HepG2 (cell line): ENCODE results near the gene PAK6. TPM values are rescaled to one million over a fixed set of nuclear protein-coding genes. Genes with fewer than 3 reads are reported as not detected.

Source experiments
- ATAC-seq: fragments of 200-7000 bp; cut with Tn5 transposase; 3 replicates; pipeline ENCODE4 v1.9.1; 2020; ENCODE audit warnings: mild to moderate bottlenecking, moderate library complexity
- BruUV-seq: library from RNA; stranded (reverse); fragments of 400-500 nt; replicated peaks from 2 replicates; lab custom pipeline; 2021; lab: Mats Ljungman, UMichigan
- CTCF ChIA-PET: fragments of 300-600 bp; formaldehyde crosslinking; extraction: SDS; loops from one replicate; lab custom pipeline; 2021; ENCODE audit warnings: low total read pairs, inconsistent platforms, low intra/inter-chr PET ratio; lab: Yijun Ruan, JAX
- POLR2A ChIA-PET: fragments of 350-600 bp; sonication (Branson Sonifier 250); formaldehyde crosslinking; loops from one replicate; lab custom pipeline; 2020; ENCODE audit warnings: antibody characterized with exemption, inconsistent platforms; lab: Yijun Ruan, JAX
- DNase-seq: peaks from one replicate; pipeline ENCODE4 v3.0.0-alpha.2; 2015; ENCODE audit warnings: low spot score
- FAIRE-seq: peaks from 3 replicates; lab custom pipeline; 2011; peaks lifted over from hg19 to GRCh38; lab: Jason Lieb, UNC
- H2AFZ ChIP-seq: one replicate; pipeline ENCODE4 v1.6.1; 2011; ENCODE audit warnings: low read length, inconsistent platforms
- H3K27ac ChIP-seq: fragments of 300-600 bp; 3 replicates; pipeline ENCODE4 v1.8.0; 2011; ENCODE audit warnings: mixed run types, mild to moderate bottlenecking, mixed read lengths, low read length, inconsistent platforms; ENCODE audit not compliant: insufficient read depth; ENCODE audit errors: extremely low read length
- H3K27me3 ChIP-seq, 2 experiments: fragments of 200-600 bp in 1 of 2; 2 replicates in 1 of 2; 3 replicates in 1 of 2; pipeline versions ENCODE4 v1.6.0 to v1.8.0; 2011; ENCODE audit warnings: low read length in 2 of 2, mild to moderate bottlenecking in 2 of 2, moderate library complexity in 2 of 2, inconsistent platforms in 1 of 2; ENCODE audit not compliant: insufficient read depth in 2 of 2, control insufficient read depth in 1 of 2
- H3K36me3 ChIP-seq, 2 experiments: fragments of 200-600 bp in 1 of 2; replicated peaks in 1 of 2; 2 replicates in 1 of 2; 3 replicates in 1 of 2; pipeline versions ENCODE4 v1.5.1 to v1.8.0; 2011; ENCODE audit warnings: low read length in 2 of 2, inconsistent platforms in 1 of 2; ENCODE audit not compliant: insufficient read depth in 2 of 2, control insufficient read depth in 1 of 2
- H3K4me1 ChIP-seq: 2 replicates; pipeline ENCODE4 v1.5.1; 2012; ENCODE audit warnings: low read length, inconsistent platforms; ENCODE audit not compliant: insufficient read depth
- H3K4me2 ChIP-seq: 2 replicates; pipeline ENCODE4 v1.6.0; 2011; ENCODE audit warnings: low read depth, low read length, inconsistent platforms
- H3K4me3 ChIP-seq, 3 experiments: fragments of 200-600 bp in 1 of 3; sonication (generic), shearing (Covaris generic) in 1 of 3; replicated peaks in 1 of 3; 2 replicates each; pipeline ENCODE4 v1.5.1; 2011 to 2016; ENCODE audit warnings: low read length in 3 of 3, inconsistent platforms in 2 of 3, low read depth in 2 of 3, mild to moderate bottlenecking in 2 of 3, control low read depth in 1 of 3, mixed read lengths in 1 of 3; ENCODE audit not compliant: insufficient read depth in 1 of 3
- H3K79me2 ChIP-seq: one replicate; pipeline ENCODE4 v1.6.1; 2011; ENCODE audit warnings: low read length, inconsistent platforms; ENCODE audit not compliant: insufficient read depth
- H3K9ac ChIP-seq: 2 replicates; pipeline ENCODE4 v1.6.0; 2011; ENCODE audit warnings: mild to moderate bottlenecking, low read depth, low read length, inconsistent platforms; ENCODE audit not compliant: insufficient read depth
- H3K9me3 ChIP-seq: 2 replicates; pipeline ENCODE4 v1.5.1; 2012; ENCODE audit warnings: mild to moderate bottlenecking, low read length
- H4K20me1 ChIP-seq: 2 replicates; pipeline ENCODE4 v1.6.0; 2011; ENCODE audit warnings: inconsistent platforms, mild to moderate bottlenecking, low read length, moderate library complexity; ENCODE audit not compliant: insufficient read depth
- ATF2 ChIP-seq: sonication (generic); formaldehyde crosslinking; IDR thresholded peaks from 2 replicates; pipeline ENCODE4 v1.4.0; 2020; ENCODE audit warnings: missing genetic modification reagents
- CBFB ChIP-seq: sonication (generic); formaldehyde crosslinking; IDR thresholded peaks from 2 replicates; pipeline ENCODE4 v1.4.0; 2020; ENCODE audit warnings: missing genetic modification reagents
- DNMT1 ChIP-seq: sonication (generic); formaldehyde crosslinking; IDR thresholded peaks from 2 replicates; pipeline ENCODE4 v1.5.1; 2020; ENCODE audit warnings: mild to moderate bottlenecking, missing genetic modification reagents
- ESRRA ChIP-seq: sonication (generic); formaldehyde crosslinking; IDR thresholded peaks from 2 replicates; pipeline ENCODE4 v1.5.1; 2020; ENCODE audit warnings: mild to moderate bottlenecking, low read depth, missing genetic modification reagents
- FOSL2 ChIP-seq: sonication (generic); formaldehyde crosslinking; IDR thresholded peaks from 2 replicates; pipeline ENCODE4 v1.4.0; 2020; ENCODE audit warnings: missing genetic modification reagents
- HNF1A ChIP-seq, 2 experiments: sonication (generic) in 1 of 2; formaldehyde crosslinking in 1 of 2; IDR thresholded peaks; 2 replicates each; pipeline versions ENCODE4 v1.4.0 to v1.6.1; 2016 to 2020; ENCODE audit warnings: borderline replicate concordance in 1 of 2, low read depth in 1 of 2, mild to moderate bottlenecking in 1 of 2, missing genetic modification reagents in 1 of 2
- IKZF1 ChIP-seq: fragments of 450-650 bp; IDR thresholded peaks from 2 replicates; pipeline ENCODE4 v1.7.1; 2016
- MBNL3 ChIP-seq: fragments of 250-450 bp; sonication (Bioruptor Pico); conservative IDR thresholded peaks from 2 replicates; pipeline ENCODE4 v1.8.0; 2022; ENCODE audit warnings: mild to moderate bottlenecking, inconsistent platforms
- MXD4 ChIP-seq: IDR thresholded peaks from 2 replicates; pipeline ENCODE4 v1.6.1; 2016; ENCODE audit warnings: mild to moderate bottlenecking, missing biosample characterization, missing genetic modification reagents
- NCOA2 ChIP-seq: sonication (generic); formaldehyde crosslinking; IDR thresholded peaks from 2 replicates; pipeline ENCODE4 v1.8.0; 2022; ENCODE audit warnings: inconsistent platforms
- SAFB2 ChIP-seq: sonication (generic); formaldehyde crosslinking; IDR thresholded peaks from 2 replicates; pipeline ENCODE4 v1.5.1; 2020; ENCODE audit warnings: missing genetic modification reagents, low read depth, mild to moderate bottlenecking, borderline replicate concordance
- SALL2 ChIP-seq: sonication (generic); formaldehyde crosslinking; IDR thresholded peaks from 2 replicates; pipeline ENCODE4 v1.8.1; 2023; ENCODE audit warnings: mild to moderate bottlenecking, missing genetic modification reagents, inconsistent platforms
- SNAPC2 ChIP-seq: sonication (generic); formaldehyde crosslinking; IDR thresholded peaks from 2 replicates; pipeline ENCODE4 v1.8.1; 2022; ENCODE audit warnings: mild to moderate bottlenecking, missing genetic modification reagents
- ZBTB42 ChIP-seq: sonication (generic); formaldehyde crosslinking; IDR thresholded peaks from 2 replicates; pipeline ENCODE4 v1.5.0; 2020; ENCODE audit warnings: mild to moderate bottlenecking, missing genetic modification reagents
- ZNF10 ChIP-seq: sonication (generic); formaldehyde crosslinking; IDR thresholded peaks from 2 replicates; pipeline ENCODE4 v1.4.0; 2020; ENCODE audit warnings: mild to moderate bottlenecking, low read depth, missing genetic modification reagents, borderline replicate concordance
- ZNF34 ChIP-seq: sonication (generic); formaldehyde crosslinking; IDR thresholded peaks from 2 replicates; pipeline ENCODE4 v1.4.0; 2020; ENCODE audit warnings: mild to moderate bottlenecking, missing genetic modification reagents, borderline replicate concordance
- ZNF503 ChIP-seq: sonication (generic); formaldehyde crosslinking; IDR thresholded peaks from 2 replicates; pipeline ENCODE4 v1.4.0; 2020; ENCODE audit warnings: missing genetic modification reagents
- WGBS: methylation state at CpG from one replicate; pipeline ENCODE4 v1.1.6; 2017; ENCODE audit warnings: low lambda C conversion rate; 5-methylcytosine and 5-hydroxymethylcytosine counted together
- in situ Hi-C: cut with HindIII; loops from 2 replicates; pipeline ENCODE4 v1.10.0; 2017; ENCODE audit warnings: low pct_unique_long_range_greater_than_20kb; ENCODE audit not compliant: extremely low pct_ligation_motif_present
- intact Hi-C: fragments of 100-400 bp; cut with micrococcal nuclease; formaldehyde crosslinking; loops from one replicate; pipeline ENCODE4 v1.10.0; 2022; ENCODE audit not compliant: unreplicated experiment
- polyA plus RNA-seq, 8 experiments: library from polyadenylated mRNA; depleted of rRNA in 3 of 8; stranded (reverse) in 7 of 8; unstranded in 1 of 8; fragments of >200 nt; fragmentation: Illumina TruSeq in 4 of 8; extraction: Trizol in 4 of 8; gene quantifications; 2 replicates each; pipeline versions ENCODE4 v1.2.1 to v1.2.3, GENCODE V29; 2011 to 2016; ENCODE audit warnings: low read depth in 4 of 8, missing spikeins in 1 of 8, mixed read lengths in 1 of 8; ENCODE audit not compliant: insufficient read depth in 1 of 8
- total RNA-seq, 5 experiments: library from RNA; depleted of rRNA; stranded (reverse); fragments of >200 nt; fragmentation: Illumina TruSeq; extraction: Trizol; gene quantifications; 2 replicates each; pipeline ENCODE4 v1.2.3, GENCODE V29; 2016; ENCODE audit warnings: low read depth in 1 of 5

The PAK6 gene
- total and polyA plus RNA-seq, 2 of the 13 experiments (the other 11 are each of a cell fraction or from before 2014, with no cell fraction given) = 0.07 TPM; not detected in 1

- in situ Hi-C loops (no loop called here), intact Hi-C loops (no loop called here)
- ChIA-PET CTCF (no interaction called here), POLR2A (interaction anchor here (1.3 to 3.3 kb wide), 2 partner anchors 9 to 14 kb away, joined by 3 to 21 read pairs; partner anchors contain the start of gene CCDC9B)
- Histone ChIP-seq H3K9me3 (no peaks in the 10 kb centered on the region), H3K9ac (no peak overlapping the region), H3K4me3 (peak overlapping the region in 1 of 3 experiments; percentile 75; a peak in 1 of 6 replicates), H3K4me1 (peaks cover 50% of the 10 kb centered on the region), H3K27ac (no peak overlapping the region), H4K20me1 (no peaks in the 10 kb centered on the region), H3K27me3 (peaks cover 0 to 4% of the 10 kb centered on the region in 2 experiments; a peak in 1 of 5 replicates), H2AFZ (no peak overlapping the region), H3K79me2 (no peaks in the 10 kb centered on the region), H3K4me2 (peak overlapping the region; percentile 71), H3K36me3 (no peaks in the 10 kb centered on the region)
- FAIRE-seq = no peak
- BruUV-seq = TSS peak; percentile 54
- ATAC-seq = no peak
- no peak for DNase-seq
- 100% methylated on average over 2 of the region's 2 CpGs for WGBS
- TF ChIP-seq CBFB (CRISPR knock-in tag) (no peak), FOSL2 (CRISPR knock-in tag) (no peak), HNF1A (IDR thresholded peaks at IDR 0.05; ENCODE audit: low read depth) (no peak), HNF1A (CRISPR knock-in tag; IDR thresholded peaks at IDR 0.05; ENCODE audit: borderline replicate concordance) (no peak), ZNF34 (CRISPR knock-in tag) (no peak), ZBTB42 (CRISPR knock-in tag) (no peak), SNAPC2 (CRISPR knock-in tag) (no peak), SAFB2 (CRISPR knock-in tag) (no peak), ZNF503 (no peak), ESRRA (CRISPR knock-in tag) (no peak), IKZF1 (no peak), NCOA2 (no peak), DNMT1 (CRISPR knock-in tag) (no peak), MXD4 (CRISPR knock-in tag) (no peak), ATF2 (CRISPR knock-in tag) (no peak), ZNF10 (CRISPR knock-in tag) (no peak), SALL2 (CRISPR knock-in tag) (no peak), MBNL3 (no peak)
These were observed 86.3 kb downstream of the PAK6 start for GRCh38 chr15:40325188-40325587.
